Left lung (tissue), 10 donors: Measurements from ENCODE around the gene EBLN2. TPM values are rescaled to one million over a fixed set of nuclear protein-coding genes. Genes with fewer than 3 reads are reported as not detected.

Source experiments
- ATAC-seq: fragments of 200-7000 bp; cut with Tn5 transposase; one replicate; pipeline ENCODE4 v1.9.1; 2020; ENCODE audit warnings: moderate library complexity
- DNase-seq, 4 donors: peaks; one replicate each; pipeline ENCODE4 v3.0.0-alpha.2; 2013 to 2020
- H3K27ac ChIP-seq, 2 donors: fragments of 200-600 bp; sonication (generic) in 1 of 2; one replicate each; pipeline versions ENCODE4 v1.5.0 to v1.8.0; 2020 to 2021
- H3K27me3 ChIP-seq, 2 donors: fragments of 200-600 bp; sonication (generic) in 1 of 2; one replicate each; pipeline versions ENCODE4 v1.5.0 to v1.8.0; 2020 to 2021
- H3K36me3 ChIP-seq, 2 donors: fragments of 200-600 bp; sonication (generic) in 1 of 2; one replicate each; pipeline versions ENCODE4 v1.5.0 to v1.8.0; 2020 to 2021
- H3K4me1 ChIP-seq, 2 donors: fragments of 200-600 bp; one replicate each; pipeline ENCODE4 v1.8.0; 2021
- H3K4me3 ChIP-seq, 2 donors: fragments of 200-600 bp; sonication (generic) in 1 of 2; one replicate each; pipeline versions ENCODE4 v1.5.0 to v1.8.0; 2020 to 2021; ENCODE audit warnings: mild to moderate bottlenecking in 1 of 2
- H3K9me3 ChIP-seq, 2 donors: fragments of 200-600 bp; sonication (generic) in 1 of 2; one replicate each; pipeline versions ENCODE4 v1.5.0 to v1.8.0; 2020 to 2021
- intact Hi-C, 2 donors: fragments of 100-400 bp; cut with DNase I; formaldehyde crosslinking; loops; one replicate each; pipeline versions ENCODE4 v1.11.2 to v1.14.2; 2022
- polyA plus RNA-seq, 6 donors: library from polyadenylated mRNA; unstranded; fragments of 120-200 nt; gene quantifications; one replicate each; pipeline ENCODE4 v1.2.1, GENCODE V29; 2013; ENCODE audit not compliant: insufficient read length in 6 of 6
- total RNA-seq, 2 donors: library from RNA; stranded (reverse); fragmentation: NEBNext Ultra II Directional; extraction: Animal tissue kit (Norgen Biotek cat#: 25700); gene quantifications; one replicate each; pipeline ENCODE4 v1.2.1, GENCODE V29; 2021
- TF ChIP-seq, protein P1 (sequence below), 2 donors: fragments of 200-600 bp; sonication (generic) in 1 of 2; IDR thresholded peaks; one replicate each; pipeline versions ENCODE4 v1.5.0 to v1.8.0; 2021; ENCODE audit warnings: antibody characterized with exemption in 2 of 2
- donor health status: DM: no; HTN: yes; CAD: no.
- donor health status: DM: no; HTN: no; CAD: no.

The EBLN2 gene
- total and polyA plus RNA-seq, 8 donors: 3.7 to 10.2 (median 9.4) TPM

GRCh38 chr3:73045391-73045790 lies 16.1 kb upstream of the EBLN2 start:
- Histone ChIP-seq H3K27me3 (no peaks in the 10 kb centered on the region), H3K4me3 (no peak overlapping the region), H3K27ac (no peak overlapping the region), H3K4me1 (peaks cover 0 to 26% of the 10 kb centered on the region in 2 donors), H3K36me3 (peaks cover 0 to 19% of the 10 kb centered on the region in 2 donors), H3K9me3 (no peaks in the 10 kb centered on the region)
- TF ChIP-seq, protein P1, sequence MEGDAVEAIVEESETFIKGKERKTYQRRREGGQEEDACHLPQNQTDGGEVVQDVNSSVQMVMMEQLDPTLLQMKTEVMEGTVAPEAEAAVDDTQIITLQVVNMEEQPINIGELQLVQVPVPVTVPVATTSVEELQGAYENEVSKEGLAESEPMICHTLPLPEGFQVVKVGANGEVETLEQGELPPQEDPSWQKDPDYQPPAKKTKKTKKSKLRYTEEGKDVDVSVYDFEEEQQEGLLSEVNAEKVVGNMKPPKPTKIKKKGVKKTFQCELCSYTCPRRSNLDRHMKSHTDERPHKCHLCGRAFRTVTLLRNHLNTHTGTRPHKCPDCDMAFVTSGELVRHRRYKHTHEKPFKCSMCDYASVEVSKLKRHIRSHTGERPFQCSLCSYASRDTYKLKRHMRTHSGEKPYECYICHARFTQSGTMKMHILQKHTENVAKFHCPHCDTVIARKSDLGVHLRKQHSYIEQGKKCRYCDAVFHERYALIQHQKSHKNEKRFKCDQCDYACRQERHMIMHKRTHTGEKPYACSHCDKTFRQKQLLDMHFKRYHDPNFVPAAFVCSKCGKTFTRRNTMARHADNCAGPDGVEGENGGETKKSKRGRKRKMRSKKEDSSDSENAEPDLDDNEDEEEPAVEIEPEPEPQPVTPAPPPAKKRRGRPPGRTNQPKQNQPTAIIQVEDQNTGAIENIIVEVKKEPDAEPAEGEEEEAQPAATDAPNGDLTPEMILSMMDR (IDR thresholded peaks at IDR 0.05): no peak
- intact Hi-C loops: no loop called here
- no peak for DNase-seq
- no peak for ATAC-seq

GRCh38 chr3:73046195-73046594 lies 15.3 kb upstream of the EBLN2 start:
- Histone ChIP-seq H3K4me3 (no peak overlapping the region), H3K27ac (no peak overlapping the region), H3K36me3 (peaks cover 0 to 19% of the 10 kb centered on the region in 2 donors), H3K4me1 (peaks cover 0 to 26% of the 10 kb centered on the region in 2 donors), H3K27me3 (no peaks in the 10 kb centered on the region), H3K9me3 (no peaks in the 10 kb centered on the region)
- ATAC-seq (no peak), DNase-seq (no peak)
- intact Hi-C loops: no loop called here
- TF ChIP-seq, protein P1 (IDR thresholded peaks at IDR 0.05): no peak

DNA sequence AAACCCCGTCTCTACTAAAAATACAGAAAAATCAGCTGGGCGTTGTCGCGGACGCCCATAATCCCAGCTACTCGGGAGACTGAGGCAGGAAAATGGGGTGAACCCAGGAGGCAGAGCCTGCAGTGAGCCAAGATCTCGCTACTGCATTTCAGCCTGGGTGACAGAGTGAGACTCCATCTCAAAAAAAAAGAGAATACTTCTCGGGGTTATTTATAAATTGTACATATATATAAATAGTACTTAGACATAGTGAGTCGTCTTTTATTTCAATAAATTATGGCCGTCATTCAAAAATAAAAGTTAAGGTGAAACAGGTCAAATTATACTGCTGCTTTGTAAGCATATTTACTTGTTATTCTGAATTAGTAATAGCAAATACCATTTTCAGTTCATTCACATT lies 12.1 kb upstream of the EBLN2 start:
- Histone ChIP-seq H3K27ac (no peak overlapping the region), H3K9me3 (no peaks in the 10 kb centered on the region), H3K27me3 (no peaks in the 10 kb centered on the region), H3K4me1 (peaks cover 0 to 15% of the 10 kb centered on the region in 2 donors), H3K4me3 (no peak overlapping the region), H3K36me3 (peaks cover 0 to 19% of the 10 kb centered on the region in 2 donors)
- TF ChIP-seq, protein P1 (IDR thresholded peaks at IDR 0.05): no peak
- DNase-seq (no peak), ATAC-seq (no peak)
- intact Hi-C loops: no loop called here

- no peak for ATAC-seq
- peaks cover 4 to 10% of the 10 kb centered on the region in 2 donors for H3K4me1 ChIP-seq
- intact Hi-C loops: no loop called here
- no peaks in the 10 kb centered on the region for H3K9me3 ChIP-seq
- H3K27me3 ChIP-seq: no peaks in the 10 kb centered on the region
- H3K27ac ChIP-seq: no peak overlapping the region
- peaks cover 0 to 13% of the 10 kb centered on the region in 2 donors for H3K36me3 ChIP-seq
- DNase-seq: no peak
- H3K4me3 ChIP-seq: no peak overlapping the region
- TF ChIP-seq, protein P1 (IDR thresholded peaks at IDR 0.05): no peak
These were observed 8.6 kb upstream of the EBLN2 start for GRCh38 chr3:73052857-73053256.

DNA sequence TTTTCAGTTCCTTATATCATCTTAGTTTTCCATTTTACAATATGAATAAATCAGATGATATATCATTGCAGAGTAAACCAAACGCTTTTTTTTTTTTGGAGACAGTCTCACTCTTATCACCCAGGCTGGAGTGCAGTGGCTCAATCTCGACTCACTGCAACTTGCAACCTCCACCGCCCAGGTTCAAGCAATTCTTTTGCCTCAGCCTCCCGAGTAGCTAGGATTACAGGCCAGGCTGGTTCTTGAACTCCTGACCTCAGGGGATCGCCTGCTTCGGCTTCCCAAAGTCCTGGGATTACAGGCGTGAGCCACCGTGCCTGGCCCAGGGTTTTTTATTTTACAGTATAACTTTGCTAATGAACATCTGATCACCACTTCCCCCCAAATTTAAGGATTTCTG lies 5.9 kb upstream of the EBLN2 start:
- intact Hi-C loops: no loop called here
- peaks cover 4 to 10% of the 10 kb centered on the region in 2 donors for H3K4me1 ChIP-seq
- H3K27me3 ChIP-seq: no peaks in the 10 kb centered on the region
- DNase-seq (no peak), ATAC-seq (peak; percentile 32)
- TF ChIP-seq, protein P1 (IDR thresholded peaks at IDR 0.05): no peak
- H3K27ac ChIP-seq: no peak overlapping the region
- no peaks in the 10 kb centered on the region for H3K9me3 ChIP-seq
- H3K36me3 ChIP-seq: peaks cover 0 to 13% of the 10 kb centered on the region in 2 donors
- H3K4me3 ChIP-seq: no peak overlapping the region
